NCI-H1048 (cell line): ENCODE measurements around the gene SCGB1A1.

Source experiments
- DNase-seq: peaks from one replicate; lab custom pipeline; 2025; lab: John Stamatoyannopoulos, UW

Gene SCGB1A1

GRCh38 chr11:62421996-62422395, 3.2 kb downstream of the SCGB1A1 start:
- DNase-seq, result no peak

- no peak for DNase-seq
These were observed 4.2 kb downstream of the SCGB1A1 start for GRCh38 chr11:62423012-62423411.

- DNase-seq, result no peak
These were observed 8.9 kb downstream of the SCGB1A1 start for GRCh38 chr11:62427630-62428233.

GRCh38 chr11:62428871-62429560, 10.2 kb downstream of the SCGB1A1 start:
- no peak for DNase-seq

- DNase-seq, result no peak
These were observed 11.6 kb downstream of the SCGB1A1 start for GRCh38 chr11:62430425-62430824.

GRCh38 chr11:62431171-62431901, 12.5 kb downstream of the SCGB1A1 start:
- no peak for DNase-seq

GRCh38 chr11:62432695-62433094, 13.9 kb downstream of the SCGB1A1 start:
- DNase-seq, result no peak

GRCh38 chr11:62433141-62433903, 14.5 kb downstream of the SCGB1A1 start:
- DNase-seq, result no peak

- DNase-seq, result no peak
These were observed 15.1 kb downstream of the SCGB1A1 start for GRCh38 chr11:62433904-62434276.

- no peak for DNase-seq
These were observed 17.2 kb downstream of the SCGB1A1 start for GRCh38 chr11:62435846-62436660.

- DNase-seq, result no peak
These were observed 18.8 kb downstream of the SCGB1A1 start for GRCh38 chr11:62437616-62438015.

GRCh38 chr11:62438641-62439040, 19.8 kb downstream of the SCGB1A1 start:
- no peak for DNase-seq

GRCh38 chr11:62439785-62440602, 21.2 kb downstream of the SCGB1A1 start:
- DNase-seq, result no peak

- no peak for DNase-seq
These were observed 24.8 kb downstream of the SCGB1A1 start for GRCh38 chr11:62443390-62444235.

GRCh38 chr11:62444236-62444833, 25.5 kb downstream of the SCGB1A1 start:
- no peak for DNase-seq

- DNase-seq, result no peak
These were observed 26.0 kb downstream of the SCGB1A1 start for GRCh38 chr11:62444835-62445234.

GRCh38 chr11:62445314-62445740, 26.5 kb downstream of the SCGB1A1 start:
- no peak for DNase-seq

- DNase-seq, result no peak
These were observed 27.3 kb downstream of the SCGB1A1 start for GRCh38 chr11:62446091-62446490.

- no peak for DNase-seq
These were observed 30.6 kb downstream of the SCGB1A1 start for GRCh38 chr11:62449451-62449851.
